H1 (cell line): Measurements from ENCODE around the gene IL6R. TPM values are rescaled to one million over a fixed set of nuclear protein-coding genes. Genes with fewer than 3 reads are reported as not detected.

Experiments
- CTCF ChIA-PET: fragments of 300-600 bp; sonication (Branson Sonifier 250); formaldehyde crosslinking; loops from one replicate; lab custom pipeline; 2021; ENCODE audit not compliant: partially characterized antibody; lab: Charles Lee
- POLR2A ChIA-PET: fragments of 300-600 bp; sonication (Branson Sonifier 250); formaldehyde crosslinking; loops from one replicate; lab custom pipeline; 2021; ENCODE audit warnings: inconsistent platforms; ENCODE audit not compliant: partially characterized antibody; lab: Charles Lee
- DNase-seq, 2 experiments: peaks; one replicate each; pipeline versions ENCODE4 v3.0.0 to v3.0.0-alpha.2; 2010 to 2022; ENCODE audit warnings: low spot score in 2 of 2, low read depth in 1 of 2, mixed read lengths in 1 of 2
- FAIRE-seq: peaks from 2 replicates; lab custom pipeline; 2011; peaks lifted over from hg19 to GRCh38; lab: Jason Lieb, UNC
- H2AFZ ChIP-seq: 2 replicates; pipeline ENCODE4 v1.8.1; 2012; ENCODE audit warnings: low read length, inconsistent platforms
- H2AK5ac ChIP-seq: 2 replicates; pipeline ENCODE4 v1.6.1; 2013; ENCODE audit warnings: low read depth, low read length
- H2BK120ac ChIP-seq: replicated peaks from 2 replicates; pipeline ENCODE3; 2013; ENCODE audit warnings: low read depth, low read length, inconsistent platforms
- H2BK12ac ChIP-seq: 2 replicates; pipeline ENCODE4 v1.6.1; 2013; ENCODE audit warnings: low read depth, low read length
- H2BK15ac ChIP-seq: 2 replicates; pipeline ENCODE4 v1.6.1; 2013; ENCODE audit warnings: low read length
- H2BK20ac ChIP-seq: 2 replicates; pipeline ENCODE4 v1.6.1; 2013; ENCODE audit warnings: low read length
- H2BK5ac ChIP-seq: 2 replicates; pipeline ENCODE4 v1.6.1; 2013; ENCODE audit warnings: low read depth, low read length
- H3K14ac ChIP-seq: 2 replicates; pipeline ENCODE4 v1.6.1; 2013; ENCODE audit warnings: inconsistent platforms; ENCODE audit not compliant: insufficient read length
- H3K18ac ChIP-seq: 2 replicates; pipeline ENCODE4 v1.6.1; 2013; ENCODE audit warnings: low read length; ENCODE audit errors: extremely low read depth
- H3K23ac ChIP-seq: 2 replicates; pipeline ENCODE4 v1.6.1; 2013; ENCODE audit warnings: inconsistent platforms; ENCODE audit not compliant: insufficient read length
- H3K23me2 ChIP-seq: 2 replicates; pipeline ENCODE4 v1.6.1; 2013; ENCODE audit warnings: low read depth, low read length
- H3K27ac ChIP-seq: 2 replicates; pipeline ENCODE4 v1.6.1; 2011; ENCODE audit warnings: low read depth, low read length, inconsistent platforms
- H3K27me3 ChIP-seq, 4 experiments: replicated peaks in 1 of 4; 1 replicate in 1 of 4; 2 replicates in 3 of 4; pipeline versions ENCODE4 v1.6.1 to v1.8.1; 2011 to 2013; ENCODE audit warnings: low read length in 3 of 4, mild to moderate bottlenecking in 3 of 4, inconsistent platforms in 2 of 4, mixed read lengths in 2 of 4, moderate library complexity in 1 of 4; ENCODE audit not compliant: control insufficient read depth in 3 of 4, insufficient read depth in 3 of 4; ENCODE audit errors: extremely low read depth in 1 of 4
- H3K36me3 ChIP-seq, 4 experiments: 2 replicates each; pipeline versions ENCODE4 v1.6.1 to v1.8.1; 2011 to 2013; ENCODE audit warnings: mild to moderate bottlenecking in 4 of 4, low read length in 3 of 4, moderate library complexity in 2 of 4, control low read depth in 1 of 4, inconsistent platforms in 1 of 4; ENCODE audit not compliant: insufficient read depth in 4 of 4, control insufficient read depth in 2 of 4
- H3K4ac ChIP-seq: replicated peaks from 2 replicates; pipeline ENCODE3; 2013; ENCODE audit warnings: low read length, low read depth, mixed read lengths, inconsistent platforms; ENCODE audit not compliant: insufficient read length
- H3K4me1 ChIP-seq, 4 experiments: replicated peaks in 1 of 4; 1 replicate in 1 of 4; 2 replicates in 3 of 4; pipeline versions ENCODE4 v1.6.1 to v1.8.1; 2011 to 2013; ENCODE audit warnings: low read length in 3 of 4, inconsistent platforms in 2 of 4, mixed read lengths in 1 of 4; ENCODE audit not compliant: insufficient read depth in 4 of 4, control insufficient read depth in 3 of 4
- H3K4me2 ChIP-seq, 2 experiments: 2 replicates each; pipeline versions ENCODE4 v1.6.1 to v1.8.1; 2011 to 2013; ENCODE audit warnings: low read depth in 2 of 2, low read length in 2 of 2, control low read depth in 1 of 2, inconsistent platforms in 1 of 2, mild to moderate bottlenecking in 1 of 2; ENCODE audit not compliant: insufficient read depth in 1 of 2
- H3K4me3 ChIP-seq, 4 experiments: fragments of 200-600, 300-600 bp in 1 of 4; sonication (generic), shearing (Covaris generic), sonication (Bioruptor Twin) in 1 of 4; 2 replicates each; pipeline versions ENCODE4 v1.5.1 to v1.8.1; 2011 to 2016; ENCODE audit warnings: low read length in 4 of 4, low read depth in 3 of 4, control low read depth in 2 of 4, inconsistent platforms in 2 of 4, mild to moderate bottlenecking in 2 of 4, mixed read lengths in 1 of 4, moderate library complexity in 1 of 4; ENCODE audit not compliant: insufficient read depth in 2 of 4; ENCODE audit errors: extremely low read depth in 1 of 4
- H3K56ac ChIP-seq: replicated peaks from 2 replicates; pipeline ENCODE3; 2013; ENCODE audit warnings: low read depth, mild to moderate bottlenecking, mixed read lengths, low read length, inconsistent platforms; ENCODE audit not compliant: insufficient read length
- H3K79me1 ChIP-seq: 2 replicates; pipeline ENCODE4 v1.6.1; 2013; ENCODE audit warnings: low read depth, low read length, control low read depth
- H3K79me2 ChIP-seq, 2 experiments: 2 replicates each; pipeline versions ENCODE4 v1.6.1 to v1.8.1; 2012 to 2013; ENCODE audit warnings: low read length in 2 of 2, mild to moderate bottlenecking in 2 of 2, inconsistent platforms in 1 of 2; ENCODE audit not compliant: insufficient read depth in 2 of 2, control insufficient read depth in 1 of 2
- H3K9ac ChIP-seq, 4 experiments: replicated peaks in 1 of 4; 1 replicate in 1 of 4; 2 replicates in 3 of 4; pipeline versions ENCODE4 v1.6.1 to v1.8.1; 2011 to 2013; ENCODE audit warnings: low read depth in 3 of 4, low read length in 3 of 4, control low read depth in 2 of 4, mild to moderate bottlenecking in 2 of 4, moderate library complexity in 2 of 4, inconsistent platforms in 1 of 4; ENCODE audit errors: extremely low read depth in 1 of 4
- H3K9me3 ChIP-seq, 2 experiments: 2 replicates each; pipeline versions ENCODE4 v1.6.1 to v1.8.1; 2012 to 2013; ENCODE audit warnings: mild to moderate bottlenecking in 2 of 2, moderate library complexity in 2 of 2, control low read depth in 1 of 2, inconsistent platforms in 1 of 2, low read depth in 1 of 2, low read length in 1 of 2, mixed read lengths in 1 of 2; ENCODE audit not compliant: insufficient read depth in 2 of 2
- H4K20me1 ChIP-seq, 2 experiments: replicated peaks in 1 of 2; 2 replicates each; pipeline versions ENCODE3 to v1.8.1; 2011 to 2013; ENCODE audit warnings: inconsistent platforms in 2 of 2, low read length in 2 of 2, mild to moderate bottlenecking in 1 of 2; ENCODE audit not compliant: insufficient read depth in 2 of 2, control insufficient read depth in 1 of 2
- H4K5ac ChIP-seq: 2 replicates; pipeline ENCODE4 v1.6.1; 2013; ENCODE audit warnings: low read length, low read depth, mixed read lengths, inconsistent platforms; ENCODE audit not compliant: insufficient read length
- H4K8ac ChIP-seq: 2 replicates; pipeline ENCODE4 v1.8.0; 2013; ENCODE audit warnings: mild to moderate bottlenecking, moderate library complexity, low read length, inconsistent platforms; ENCODE audit not compliant: insufficient read depth; ENCODE audit errors: extremely low read depth
- H4K91ac ChIP-seq: replicated peaks from 2 replicates; pipeline ENCODE3; 2013; ENCODE audit warnings: low read length, mixed read lengths, inconsistent platforms; ENCODE audit not compliant: insufficient read length
- JUND ChIP-seq: IDR thresholded peaks from 2 replicates; pipeline ENCODE4 v1.6.1; 2011; ENCODE audit warnings: mild to moderate bottlenecking, improper control_type of control experiment, low read length
- RAD21 ChIP-seq, 2 experiments: IDR thresholded peaks in 1 of 2; conservative IDR thresholded peaks in 1 of 2; 2 replicates each; pipeline ENCODE4 v1.6.1; 2011; ENCODE audit warnings: low read depth in 2 of 2, low read length in 2 of 2, improper control_type of control experiment in 1 of 2, inconsistent platforms in 1 of 2, mild to moderate bottlenecking in 1 of 2, moderate library complexity in 1 of 2
- RNF2 ChIP-seq: fragments of 200-900, 300-1000 bp; sonication (generic); IDR thresholded peaks from 2 replicates; pipeline ENCODE4 v1.7.1; 2016; ENCODE audit warnings: borderline replicate concordance, low read depth, mild to moderate bottlenecking, antibody characterized with exemption, low read length; ENCODE audit not compliant: poor library complexity, severe bottlenecking; ENCODE audit errors: missing control alignments
- SUZ12 ChIP-seq: fragments of 200-600 bp; sonication (generic); IDR thresholded peaks from 2 replicates; pipeline ENCODE4 v1.6.1; 2012; ENCODE audit warnings: mild to moderate bottlenecking, inconsistent platforms, low read length, moderate library complexity, mixed read lengths
- TCF12 ChIP-seq: IDR thresholded peaks from 2 replicates; pipeline ENCODE4 v1.6.1; 2011; ENCODE audit warnings: low read depth, mild to moderate bottlenecking, low read length
- WGBS, 2 experiments: shearing (Covaris generic) in 1 of 2; methylation state at CpG; one replicate each; pipeline versions ENCODE4 v1.1.6 to v1.1.7; 2013 to 2015; ENCODE audit warnings: low lambda C conversion rate in 2 of 2, mixed read lengths in 2 of 2, inconsistent platforms in 1 of 2, low coverage in 1 of 2, missing lambda C conversion rate in 1 of 2; ENCODE audit not compliant: insufficient replicate concordance in 2 of 2, insufficient coverage in 1 of 2, insufficient read length in 1 of 2; ENCODE audit errors: extremely low coverage in 1 of 2, missing lambda C conversion rate in 1 of 2; 5-methylcytosine and 5-hydroxymethylcytosine counted together
- polyA plus RNA-seq, 7 experiments: library from polyadenylated mRNA; depleted of rRNA in 3 of 7; stranded (reverse) in 5 of 7; unstranded in 2 of 7; fragments of >200 nt in 5 of 7; fragments of 200-250 nt in 2 of 7; gene quantifications; 1 replicate in 5 of 7; 2 replicates in 1 of 7; 4 replicates in 1 of 7; pipeline versions ENCODE4 v1.2.1 to v1.2.3, GENCODE V29; 2011 to 2013; ENCODE audit warnings: missing spikeins in 2 of 7, mixed read lengths in 2 of 7
- total RNA-seq: library from RNA; stranded (reverse); fragmentation: NEBNext Ultra II Directional; extraction: Animal tissue kit (Norgen Biotek cat#: 25700); gene quantifications from 2 replicates; pipeline ENCODE4 v1.2.1, GENCODE V29; 2021

Gene IL6R
- total and polyA plus RNA-seq, 2 of the 8 experiments (the other 6 are each of a cell fraction or from before 2014, with no cell fraction given), result 2.3 to 3.0 TPM

DNA sequence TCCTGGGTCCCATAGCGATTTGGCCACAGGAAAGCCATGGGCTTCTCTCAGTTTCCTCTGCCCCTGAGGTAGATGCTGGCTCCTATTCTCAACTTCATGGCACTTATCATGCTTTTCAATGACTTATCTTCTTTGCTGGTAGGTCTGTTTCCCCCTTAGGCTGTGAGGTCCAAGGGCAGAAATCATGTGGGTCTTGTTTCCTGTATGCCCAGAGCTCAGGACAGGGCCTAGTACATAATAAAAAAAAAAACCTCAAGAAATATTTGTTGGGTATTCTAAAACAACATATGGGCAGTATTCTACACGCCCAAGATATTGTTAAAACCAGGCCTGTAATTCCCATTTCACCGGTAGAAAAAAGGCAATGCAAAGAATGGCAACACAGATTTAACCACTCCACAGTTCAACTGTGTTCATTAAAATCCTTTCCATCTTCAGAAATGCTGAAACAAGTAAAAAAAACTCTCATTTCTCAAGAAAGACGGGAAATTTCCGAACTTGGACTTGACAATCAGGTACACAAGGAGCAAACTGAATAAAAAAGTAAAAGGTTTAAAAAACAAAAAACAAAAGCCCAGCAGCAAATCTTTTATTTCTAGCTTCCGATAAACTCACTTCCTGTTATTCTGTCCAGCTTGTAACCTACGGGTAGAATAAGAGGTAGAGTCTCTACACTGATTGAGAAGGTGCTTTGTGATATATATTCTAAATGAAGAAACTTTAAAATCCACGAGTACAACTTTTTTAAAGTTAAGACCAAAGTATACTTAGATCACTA lies 90.5 kb downstream of the IL6R start:
- H2BK20ac ChIP-seq, result no peak overlapping the region
- no peaks in the 10 kb centered on the region for H3K79me1 ChIP-seq
- H4K91ac ChIP-seq, result no peak overlapping the region
- CTCF ChIA-PET, result interaction anchor here (0.6 to 1.6 kb wide), 6 partner anchors 14 to 150 kb away, joined by 3 to 5 read pairs (median 4); no protein-coding TSS in a partner anchor
- FAIRE-seq (no peak), DNase-seq (no peak)
- no peak overlapping the region for H4K5ac ChIP-seq
- no peak overlapping the region for H3K9ac ChIP-seq
- H2BK120ac ChIP-seq, result no peak overlapping the region
- no peaks in the 10 kb centered on the region for H3K9me3 ChIP-seq
- H4K8ac ChIP-seq, result no peak overlapping the region
- H3K27me3 ChIP-seq, result peaks cover 10 to 22% (median 15%) of the 10 kb centered on the region in 4 experiments
- POLR2A ChIA-PET, result interaction anchor here (1.0 kb wide), 1 partner anchor 53 kb away, joined by 3 read pairs; no protein-coding TSS in a partner anchor
- no peak overlapping the region for H3K4me3 ChIP-seq
- no peak overlapping the region for H3K23ac ChIP-seq
- H2BK12ac ChIP-seq, result no peak overlapping the region
- no peak overlapping the region for H2AFZ ChIP-seq
- peaks cover 0 to 4% (median 1%) of the 10 kb centered on the region in 4 experiments; a peak in 2 of 7 replicates for H3K4me1 ChIP-seq
- H2BK5ac ChIP-seq, result no peak overlapping the region
- no peak overlapping the region for H3K4ac ChIP-seq
- no peaks in the 10 kb centered on the region for H3K36me3 ChIP-seq
- H3K23me2 ChIP-seq, result no peaks in the 10 kb centered on the region
- 86% methylated on average over 8 of the region's 8 CpGs; no CpG with 5 or more reads in 1 of the 2 experiments for WGBS, 2 experiments
- no peaks in the 10 kb centered on the region for H3K79me2 ChIP-seq
- H2BK15ac ChIP-seq, result no peak overlapping the region
- H2AK5ac ChIP-seq, result no peak overlapping the region
- H3K18ac ChIP-seq, result no peak overlapping the region
- no peak overlapping the region for H3K56ac ChIP-seq
- H3K14ac ChIP-seq, result no peak overlapping the region
- no peak overlapping the region for H3K4me2 ChIP-seq
- H4K20me1 ChIP-seq, result no peaks in the 10 kb centered on the region
- H3K27ac ChIP-seq, result no peak overlapping the region
- TF ChIP-seq TCF12 (no peak), RNF2 (no peak), JUND (no peak), RAD21 (IDR thresholded peaks at IDR 0.05 in 1 of 2, conservative IDR thresholded peaks at IDR 0.05 in 1 of 2; ENCODE audit: low read depth in 2 of 2, low read length in 2 of 2) (no peak), SUZ12 (no peak)
